Thyroid gland (tissue), 4 donors: ENCODE data around the gene MDFI.

ENCODE experiments used
- POLR2A ChIP-seq, 2 donors: fragments of 450-650 bp; IDR thresholded peaks; one replicate each; pipeline ENCODE4 v1.6.1; 2017; ENCODE audit warnings: antibody characterized with exemption in 2 of 2, mild to moderate bottlenecking in 2 of 2, moderate library complexity in 1 of 2
- TF ChIP-seq, protein P1 (sequence below), 6 experiments: fragments of 200-600 bp in 3 of 6; fragments of 450-650 bp in 3 of 6; sonication (generic) in 3 of 6; IDR thresholded peaks; one replicate each; pipeline ENCODE4 v1.5.1; 2016 to 2019; ENCODE audit warnings: antibody characterized with exemption in 6 of 6, mild to moderate bottlenecking in 2 of 6, inconsistent platforms in 1 of 6, moderate library complexity in 1 of 6

- TF ChIP-seq, protein P1, sequence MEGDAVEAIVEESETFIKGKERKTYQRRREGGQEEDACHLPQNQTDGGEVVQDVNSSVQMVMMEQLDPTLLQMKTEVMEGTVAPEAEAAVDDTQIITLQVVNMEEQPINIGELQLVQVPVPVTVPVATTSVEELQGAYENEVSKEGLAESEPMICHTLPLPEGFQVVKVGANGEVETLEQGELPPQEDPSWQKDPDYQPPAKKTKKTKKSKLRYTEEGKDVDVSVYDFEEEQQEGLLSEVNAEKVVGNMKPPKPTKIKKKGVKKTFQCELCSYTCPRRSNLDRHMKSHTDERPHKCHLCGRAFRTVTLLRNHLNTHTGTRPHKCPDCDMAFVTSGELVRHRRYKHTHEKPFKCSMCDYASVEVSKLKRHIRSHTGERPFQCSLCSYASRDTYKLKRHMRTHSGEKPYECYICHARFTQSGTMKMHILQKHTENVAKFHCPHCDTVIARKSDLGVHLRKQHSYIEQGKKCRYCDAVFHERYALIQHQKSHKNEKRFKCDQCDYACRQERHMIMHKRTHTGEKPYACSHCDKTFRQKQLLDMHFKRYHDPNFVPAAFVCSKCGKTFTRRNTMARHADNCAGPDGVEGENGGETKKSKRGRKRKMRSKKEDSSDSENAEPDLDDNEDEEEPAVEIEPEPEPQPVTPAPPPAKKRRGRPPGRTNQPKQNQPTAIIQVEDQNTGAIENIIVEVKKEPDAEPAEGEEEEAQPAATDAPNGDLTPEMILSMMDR (IDR thresholded peaks at IDR 0.05): no peak
- TF ChIP-seq POLR2A (IDR thresholded peaks at IDR 0.05): no peak
Observed at GRCh38 chr6:41621367-41621766, 16.9 kb upstream of the MDFI start.
